IMR-90 (cell line): Measurements from ENCODE around the gene MKNK2.

Source experiments
- CEBPB ChIP-seq: IDR thresholded peaks from 2 replicates; pipeline ENCODE4 v1.6.1; 2012; ENCODE audit warnings: low read depth, low read length, improper control_type of control experiment
- CTCF ChIP-seq: conservative IDR thresholded peaks from 2 replicates; pipeline ENCODE4 v1.5.1; 2012; ENCODE audit warnings: mild to moderate bottlenecking, low read depth, low read length, improper control_type of control experiment
- NFE2L2 ChIP-seq: fragments of 150-350 bp; IDR thresholded peaks from 2 replicates; pipeline ENCODE4 v1.6.1; 2016; ENCODE audit warnings: low read depth, mild to moderate bottlenecking, low read length
- POLR2A ChIP-seq: IDR thresholded peaks from 2 replicates; pipeline ENCODE4 v1.6.1; 2012; ENCODE audit warnings: mild to moderate bottlenecking, low read depth, low read length
- RAD21 ChIP-seq: IDR thresholded peaks from 2 replicates; pipeline ENCODE4 v1.6.1; 2012; ENCODE audit warnings: low read length, improper control_type of control experiment
- RCOR1 ChIP-seq: IDR thresholded peaks from 2 replicates; pipeline ENCODE4 v1.6.1; 2012; ENCODE audit warnings: mild to moderate bottlenecking, low read length, improper control_type of control experiment; ENCODE audit not compliant: insufficient replicate concordance
- RFX5 ChIP-seq: IDR thresholded peaks from 2 replicates; pipeline ENCODE4 v1.8.0; 2012; ENCODE audit warnings: low read depth, mild to moderate bottlenecking, low read length, moderate library complexity
- SMC3 ChIP-seq: fragments of 150-350 bp; IDR thresholded peaks from 2 replicates; pipeline ENCODE4 v1.6.1; 2016; ENCODE audit warnings: low read depth, mild to moderate bottlenecking, antibody characterized with exemption, low read length, moderate library complexity

- TF ChIP-seq CTCF (no peak), POLR2A (no peak), RFX5 (no peak), RAD21 (no peak), SMC3 (no peak), NFE2L2 (no peak), CEBPB (no peak), RCOR1 (no peak)
These were observed 13.3 kb downstream of the MKNK2 start for GRCh38 chr19:2037651-2038255.
